ENCODE measurements around the gene ZIC1.

The ZIC1 gene

DNA sequence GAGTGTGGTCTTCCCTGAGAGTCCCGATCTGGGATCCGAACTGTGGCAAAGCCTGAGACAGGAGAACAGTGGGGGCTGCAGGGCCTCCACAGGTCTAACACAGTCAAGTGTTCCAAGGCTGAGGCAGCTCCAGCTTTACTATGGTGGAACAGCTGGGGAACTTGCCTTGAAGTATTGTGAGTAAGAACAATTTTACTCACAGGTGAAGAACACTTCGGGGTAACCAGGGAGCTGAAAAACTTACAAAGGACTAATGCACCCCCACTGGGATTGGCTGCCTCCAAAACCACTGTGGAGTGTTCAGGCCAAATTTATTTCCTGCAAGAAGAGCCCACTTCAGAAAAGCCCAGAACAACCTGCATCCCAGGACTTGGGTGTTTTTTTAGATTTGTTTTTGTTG lies 28.2 kb upstream of the ZIC1 start:
- no peak for DNase-seq

DNA sequence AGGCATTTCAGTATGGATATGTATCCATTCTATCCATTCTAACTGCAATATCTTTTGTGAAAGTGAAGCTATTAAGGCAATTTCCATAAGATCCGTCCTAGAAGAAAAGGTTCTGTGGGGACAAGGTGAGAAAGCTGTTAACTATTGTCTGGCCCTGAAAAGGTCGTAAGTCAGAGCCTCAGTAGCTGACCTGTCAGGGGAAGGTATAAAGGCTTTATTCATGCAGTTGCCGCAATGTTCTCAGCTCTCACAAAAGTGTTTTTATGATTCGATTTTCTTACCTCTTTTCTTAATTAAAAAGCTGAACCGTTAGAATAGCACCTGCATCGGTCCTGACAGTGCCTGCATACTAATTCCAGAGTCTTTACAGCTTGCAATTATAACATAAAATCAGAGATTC lies 27.6 kb upstream of the ZIC1 start:
- no peak for DNase-seq

DNA sequence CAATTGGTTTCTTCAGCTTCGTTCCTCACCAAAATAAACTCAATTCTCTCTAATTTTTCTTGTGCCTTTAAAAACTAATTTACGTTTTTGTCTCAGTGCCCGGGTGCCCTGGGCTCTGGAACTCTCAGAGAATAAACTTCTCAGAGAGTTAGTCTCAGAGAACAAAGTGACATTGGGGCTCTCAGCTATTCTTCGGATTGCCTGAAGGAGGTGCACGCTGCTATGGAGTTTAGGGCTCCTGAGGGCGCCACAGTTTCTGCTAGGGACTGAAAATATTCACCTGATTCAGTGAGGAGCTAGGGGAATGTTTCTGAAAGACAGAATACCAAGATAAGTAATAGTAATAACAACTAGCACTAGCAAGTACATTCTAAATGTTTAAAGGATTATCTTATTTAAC lies 25.5 kb upstream of the ZIC1 start:
- no peak for DNase-seq

DNA sequence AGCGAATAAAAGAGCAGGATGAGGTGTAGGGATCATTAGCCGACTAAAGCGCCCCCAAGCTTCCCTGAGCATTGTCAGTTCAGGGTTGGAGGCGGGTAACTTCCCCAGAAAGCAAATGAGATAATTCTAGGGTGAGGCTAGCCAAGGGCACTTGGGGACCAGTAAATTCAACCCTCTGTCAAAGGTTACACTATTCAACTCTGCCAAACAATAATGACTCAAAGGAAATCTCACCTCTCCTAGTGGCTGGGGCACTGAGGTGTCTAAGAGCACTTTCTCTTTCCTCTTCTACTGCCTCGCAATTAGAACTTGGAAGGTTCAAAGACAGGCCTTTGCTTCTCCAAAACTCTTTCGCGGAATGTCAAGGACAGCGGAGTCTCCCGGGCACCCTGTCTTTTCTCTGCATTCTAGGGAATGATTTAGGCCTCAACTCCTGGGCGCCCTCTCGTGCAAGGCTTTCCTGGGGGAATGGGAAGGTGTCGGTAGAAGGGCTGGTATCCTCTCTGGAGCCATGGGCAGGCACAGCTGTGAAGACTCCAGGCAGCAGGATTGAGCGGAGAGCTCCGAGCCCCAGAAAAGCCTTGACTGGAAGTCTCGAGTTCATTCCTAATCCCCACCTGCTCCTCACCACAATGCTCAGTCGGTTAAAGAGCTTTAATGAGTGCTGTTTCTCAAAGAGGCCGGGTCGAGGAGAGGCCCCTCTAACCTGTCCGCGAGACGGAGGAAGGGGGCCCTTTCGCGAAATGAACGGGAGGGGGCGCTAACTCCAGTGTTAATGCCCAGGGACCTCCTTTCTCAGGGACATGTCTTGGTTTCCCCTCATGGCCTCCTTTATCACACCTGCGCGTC lies 24.7 kb upstream of the ZIC1 start:
- DNase-seq, result no peak

DNA sequence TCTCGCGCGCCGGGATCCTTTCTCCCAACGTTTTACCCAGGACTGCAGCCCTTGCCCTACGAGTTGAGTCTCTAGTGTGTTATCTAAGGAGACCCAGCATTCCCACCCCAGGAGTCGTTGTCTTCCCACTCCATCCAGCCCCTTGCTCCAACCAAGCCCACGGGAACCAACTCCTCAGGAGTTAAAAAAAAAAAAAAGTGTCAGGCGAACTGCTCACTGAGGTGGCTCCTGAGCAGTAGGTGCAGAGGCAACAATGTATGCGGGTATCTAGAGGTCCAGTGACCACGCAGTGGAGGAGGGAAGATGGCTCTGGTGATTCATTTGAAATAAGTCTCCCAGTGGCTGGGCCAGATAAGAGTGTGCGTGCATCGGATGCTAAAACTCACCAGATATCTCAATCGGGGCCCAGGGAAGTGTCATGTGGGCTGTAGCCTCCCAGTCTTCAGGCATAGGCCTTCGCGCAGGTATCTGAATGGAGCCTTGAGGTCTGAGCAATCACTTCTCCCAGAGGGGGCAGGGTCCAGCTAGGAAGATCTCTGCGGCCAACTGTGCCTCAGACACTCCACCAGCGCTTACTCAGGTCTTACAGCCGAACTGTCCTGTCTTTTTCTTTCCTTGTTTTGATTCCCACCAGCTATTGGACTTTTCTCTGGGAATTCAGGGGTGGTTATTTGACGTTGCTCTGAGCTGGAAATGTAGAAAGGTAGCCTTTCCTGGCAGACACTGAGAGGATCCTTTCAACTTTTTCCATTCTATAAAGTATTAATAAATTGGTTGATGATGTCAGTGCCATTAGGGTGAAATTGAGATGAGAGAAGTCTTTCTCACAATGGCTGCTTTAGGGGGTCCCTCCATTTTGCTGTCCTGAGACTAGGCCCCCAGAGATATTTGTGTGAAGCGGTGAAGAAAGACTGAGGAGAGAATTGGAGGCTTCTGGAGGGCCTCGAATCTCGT lies 23.8 kb upstream of the ZIC1 start:
- DNase-seq, result no peak

DNA sequence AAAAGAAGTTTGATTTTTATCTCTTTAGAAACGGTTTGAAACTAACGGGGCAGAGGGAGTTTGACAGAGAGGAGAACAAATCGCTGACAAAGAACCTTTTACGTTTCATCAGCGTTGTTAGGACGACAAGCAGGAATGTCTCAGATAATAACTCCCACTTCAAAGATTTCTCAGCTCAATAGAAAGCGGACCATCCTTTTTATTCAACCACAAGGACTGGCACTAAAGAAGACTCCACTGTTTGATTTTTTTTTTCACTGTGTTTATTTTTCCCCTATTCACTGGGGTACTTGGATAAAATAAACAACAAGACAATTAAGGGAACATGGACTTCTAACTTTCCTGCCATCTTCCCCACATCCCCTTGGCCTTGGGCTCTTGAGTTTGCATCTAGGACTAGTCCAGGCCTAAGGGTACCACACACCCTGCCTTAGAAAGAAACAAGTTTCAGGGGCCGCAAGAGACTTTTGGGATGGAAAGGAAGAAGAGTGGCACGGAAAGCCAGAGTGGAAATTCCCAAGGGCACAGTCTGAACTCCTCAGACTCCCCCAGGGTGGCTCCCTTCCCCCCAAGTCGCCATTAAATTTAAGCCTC lies 21.8 kb upstream of the ZIC1 start:
- DNase-seq, result no peak

DNA sequence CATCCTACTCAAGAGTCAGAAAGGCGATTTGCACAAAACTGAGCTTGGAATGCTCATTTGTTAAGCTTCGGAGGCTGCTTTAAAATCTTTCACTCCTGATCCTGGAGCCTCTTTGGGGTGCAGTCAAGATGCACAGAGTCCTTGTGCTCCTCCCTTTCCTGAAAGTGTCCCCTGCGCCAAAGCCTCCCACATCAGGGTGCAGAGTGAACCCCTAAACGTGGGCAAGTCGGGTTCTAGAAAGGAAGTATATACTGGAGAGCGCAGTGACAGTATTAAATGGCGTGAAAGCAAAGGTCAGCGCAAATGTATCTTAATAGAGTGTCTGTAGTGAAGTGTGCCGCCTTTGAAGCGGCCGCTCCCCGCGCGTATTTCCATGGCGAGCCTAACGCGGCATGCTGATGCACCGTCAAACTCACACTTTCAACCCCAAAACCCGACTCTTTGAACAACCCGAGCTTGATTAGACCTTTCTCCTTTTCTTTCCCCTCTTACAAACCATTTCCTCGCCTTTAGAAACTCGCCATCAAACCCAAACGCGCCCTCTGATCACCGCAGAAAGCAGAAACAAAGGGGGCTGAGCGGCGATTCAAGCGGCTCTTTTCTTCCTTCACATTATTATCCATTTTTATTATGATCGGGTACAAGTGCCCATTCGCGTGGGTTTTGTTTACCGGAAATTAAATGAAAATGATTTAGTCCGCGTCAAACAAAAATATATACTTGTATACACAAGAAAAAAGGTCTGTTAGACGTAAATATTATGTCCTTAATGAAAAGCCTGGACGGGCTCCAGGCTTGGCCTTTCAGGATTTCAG lies 21.1 kb upstream of the ZIC1 start:
- DNase-seq, result no peak

DNA sequence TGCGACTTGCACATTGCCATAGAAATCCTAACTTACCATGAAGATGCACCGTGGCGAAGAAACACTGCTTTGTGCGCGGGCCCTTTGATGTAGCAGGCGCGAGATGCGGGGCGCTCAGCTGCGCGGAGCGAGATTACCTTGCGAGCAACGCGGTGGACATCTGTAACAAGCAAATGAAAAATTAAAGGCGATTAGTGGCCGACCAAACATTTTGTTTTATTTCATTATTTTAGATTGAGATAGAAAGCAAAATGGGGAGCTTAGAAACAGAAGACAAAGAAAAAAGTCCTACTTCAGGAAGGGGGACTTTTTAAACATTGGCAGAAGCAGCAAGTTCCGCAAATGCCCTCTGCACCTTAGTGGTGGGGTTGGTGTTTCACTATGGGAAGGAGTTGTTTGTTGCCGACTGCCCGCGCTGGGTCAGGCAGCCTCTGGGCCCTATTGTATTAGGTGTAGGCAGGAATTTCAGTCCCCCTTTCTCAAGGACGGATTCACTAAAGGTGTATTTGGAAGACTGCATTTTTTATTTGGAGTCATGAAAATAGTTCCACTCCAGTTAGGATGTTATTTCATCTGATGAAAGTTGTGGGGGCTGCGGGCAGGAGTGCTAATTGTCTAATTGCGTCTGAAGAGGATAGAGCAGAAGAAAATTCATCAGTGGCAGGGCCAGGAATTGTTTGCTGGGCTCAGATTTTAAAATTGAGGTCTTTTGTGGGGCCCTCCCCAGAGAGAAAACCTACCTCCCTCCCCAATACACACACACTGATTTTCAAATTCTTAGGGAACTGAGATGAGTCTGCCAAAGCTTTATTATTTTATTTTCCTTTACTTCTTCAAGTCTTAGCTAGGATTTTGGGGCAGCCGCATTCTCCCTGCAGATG lies 20.2 kb upstream of the ZIC1 start:
- no peak for DNase-seq

DNA sequence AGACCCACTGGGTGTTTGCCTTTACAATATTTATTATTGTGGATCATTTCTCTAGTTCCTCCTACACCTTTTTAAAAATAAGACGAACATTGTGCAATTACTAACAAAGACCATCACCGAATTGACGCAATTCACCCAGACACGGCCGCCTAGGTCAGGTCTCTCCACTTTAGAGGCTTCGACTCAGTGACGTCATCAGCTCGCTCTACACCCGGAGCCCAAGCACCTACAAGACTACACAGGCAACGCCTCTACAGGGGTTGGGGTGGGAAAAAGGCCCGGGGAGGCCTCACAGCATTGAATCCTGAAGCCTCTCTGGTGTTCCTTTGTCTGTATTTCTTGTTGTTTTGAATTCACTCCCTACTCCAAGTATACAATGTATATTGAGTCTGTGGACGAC lies 19.4 kb upstream of the ZIC1 start:
- no peak for DNase-seq

DNA sequence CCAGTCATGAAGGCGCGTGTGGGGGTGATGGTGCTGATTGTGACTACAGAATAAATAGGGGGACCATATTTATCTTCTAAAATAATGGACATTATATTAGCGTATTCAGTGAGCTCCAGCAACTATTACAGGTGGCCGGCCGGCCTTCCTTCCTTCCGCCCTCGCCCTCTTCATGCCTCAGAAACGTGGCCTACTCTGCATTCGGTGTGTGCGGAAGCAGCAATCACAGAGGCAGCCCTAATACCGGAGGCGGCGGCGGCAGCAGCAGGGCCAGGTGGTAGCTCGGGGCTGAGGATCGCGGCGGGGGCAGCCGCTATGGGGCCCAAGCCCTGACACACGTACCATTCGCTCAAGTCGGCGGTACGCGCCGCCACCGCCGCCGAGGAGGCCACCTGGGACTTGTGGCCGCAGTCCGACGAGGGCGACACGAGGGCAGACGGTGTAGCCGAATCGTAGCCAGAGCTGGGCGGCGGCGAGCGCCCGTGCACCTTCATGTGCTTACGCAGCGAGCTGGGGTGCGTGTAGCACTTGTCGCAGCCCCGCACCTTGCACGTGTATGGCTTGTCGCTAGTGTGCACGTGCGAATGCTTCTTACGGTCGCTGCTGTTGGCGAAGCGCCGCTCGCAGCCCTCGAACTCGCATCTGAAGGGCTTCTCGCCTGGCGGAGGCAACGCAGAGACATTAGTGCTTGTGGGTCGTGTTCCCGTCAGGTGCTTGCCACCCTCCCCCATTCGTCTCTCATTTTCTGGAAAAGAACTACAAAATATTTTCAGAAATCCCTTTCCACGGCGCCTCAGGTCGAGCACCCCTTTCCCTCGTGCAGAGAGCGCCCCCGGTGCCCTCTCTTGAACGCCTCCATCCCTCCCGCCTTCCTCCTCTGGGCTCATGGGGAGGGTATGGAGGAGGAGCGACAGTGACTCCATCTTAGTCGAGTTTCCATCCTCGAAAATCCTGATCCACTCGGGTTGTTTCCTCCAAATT lies 18.3 kb upstream of the ZIC1 start:
- no peak for DNase-seq

DNA sequence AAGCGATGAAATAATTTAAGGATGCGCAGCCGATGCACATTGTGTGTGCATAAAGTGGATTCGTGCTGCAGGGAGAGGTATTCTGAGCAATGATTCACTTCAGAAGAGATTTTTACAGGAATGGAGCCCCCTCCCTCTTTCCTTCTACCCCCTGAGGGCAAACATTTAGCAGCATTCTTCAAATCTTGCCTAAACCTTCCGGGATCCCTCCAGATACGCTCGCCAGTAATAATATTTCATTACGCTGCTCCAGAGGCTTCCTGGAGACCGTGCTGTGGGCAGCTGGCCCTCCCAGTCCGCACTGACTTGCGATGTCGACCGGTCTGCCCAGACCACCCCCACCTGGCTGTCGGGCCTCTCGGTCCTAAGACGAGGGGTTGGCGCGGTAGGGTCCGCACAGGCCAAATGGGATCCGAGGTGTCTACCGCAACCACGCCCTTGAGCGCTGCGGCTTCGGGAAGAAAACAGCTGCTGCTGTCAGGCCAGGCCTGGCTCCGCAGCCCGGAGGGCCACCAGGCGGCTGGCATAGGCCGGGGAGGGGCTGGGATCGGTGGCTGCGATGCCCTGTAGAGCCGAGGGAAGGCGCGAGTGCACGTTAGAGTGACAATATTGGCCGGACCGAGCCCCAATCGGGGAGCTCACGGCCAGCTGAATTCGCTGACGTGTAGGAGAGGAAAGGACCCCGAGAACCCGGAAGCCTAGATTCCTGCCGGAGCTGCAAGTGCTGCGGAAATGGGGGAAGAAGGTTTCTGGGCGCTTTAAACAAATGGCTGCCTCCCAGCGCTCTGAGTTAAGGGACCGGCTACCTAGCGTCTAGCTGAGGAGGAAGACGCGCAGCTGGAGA lies 17.2 kb upstream of the ZIC1 start:
- no peak for DNase-seq

DNA sequence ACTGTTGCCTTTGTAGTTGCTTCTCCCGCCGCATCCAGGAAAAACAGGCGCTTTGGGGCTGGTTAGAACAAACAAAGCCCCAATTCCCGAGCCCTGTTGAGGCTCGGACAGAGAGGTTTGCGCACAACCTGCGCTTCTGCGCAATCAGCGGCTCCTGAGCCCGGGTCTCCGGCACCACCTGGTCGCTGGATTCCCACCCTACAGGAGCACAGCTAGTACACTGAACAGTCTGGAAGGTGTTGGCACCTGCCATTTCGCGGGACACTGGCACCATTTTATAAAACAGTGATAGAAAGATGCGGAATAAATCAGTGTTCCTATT lies 16.6 kb upstream of the ZIC1 start:
- no peak for DNase-seq

DNA sequence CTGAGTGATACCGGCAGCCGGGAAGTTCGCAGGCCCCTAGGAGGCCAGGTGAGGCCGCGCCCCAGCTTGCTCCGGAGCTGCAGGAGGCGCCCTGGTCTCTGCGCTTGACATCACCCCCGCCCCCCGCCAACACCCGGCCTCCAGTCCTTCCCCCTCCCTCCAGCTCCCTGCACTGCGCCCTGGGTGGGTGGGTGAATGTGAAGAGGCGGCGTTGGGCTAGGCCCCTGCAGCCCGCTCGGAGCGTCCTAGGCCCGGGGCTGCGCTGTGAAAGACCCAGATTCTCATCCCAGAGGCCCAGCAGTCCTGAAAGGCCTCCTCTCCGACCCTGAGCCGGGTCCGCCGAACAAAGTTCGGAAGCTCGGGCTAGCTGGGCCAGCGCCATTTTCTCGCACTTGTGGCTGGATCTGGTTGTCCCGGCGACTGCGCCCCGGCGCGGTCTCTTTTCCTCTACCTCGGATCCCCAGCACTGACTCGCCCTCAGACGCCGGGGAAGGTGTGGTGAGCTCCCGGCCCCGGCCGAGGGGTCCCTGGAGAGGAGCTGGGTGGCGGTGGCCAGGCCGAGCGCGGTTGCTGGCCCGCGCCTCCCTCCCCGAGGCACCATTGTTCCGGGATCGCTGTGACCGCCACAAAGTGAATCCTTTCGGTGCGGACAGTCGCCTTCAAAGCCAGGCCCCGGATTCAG lies 15.8 kb upstream of the ZIC1 start:
- no peak for DNase-seq

DNA sequence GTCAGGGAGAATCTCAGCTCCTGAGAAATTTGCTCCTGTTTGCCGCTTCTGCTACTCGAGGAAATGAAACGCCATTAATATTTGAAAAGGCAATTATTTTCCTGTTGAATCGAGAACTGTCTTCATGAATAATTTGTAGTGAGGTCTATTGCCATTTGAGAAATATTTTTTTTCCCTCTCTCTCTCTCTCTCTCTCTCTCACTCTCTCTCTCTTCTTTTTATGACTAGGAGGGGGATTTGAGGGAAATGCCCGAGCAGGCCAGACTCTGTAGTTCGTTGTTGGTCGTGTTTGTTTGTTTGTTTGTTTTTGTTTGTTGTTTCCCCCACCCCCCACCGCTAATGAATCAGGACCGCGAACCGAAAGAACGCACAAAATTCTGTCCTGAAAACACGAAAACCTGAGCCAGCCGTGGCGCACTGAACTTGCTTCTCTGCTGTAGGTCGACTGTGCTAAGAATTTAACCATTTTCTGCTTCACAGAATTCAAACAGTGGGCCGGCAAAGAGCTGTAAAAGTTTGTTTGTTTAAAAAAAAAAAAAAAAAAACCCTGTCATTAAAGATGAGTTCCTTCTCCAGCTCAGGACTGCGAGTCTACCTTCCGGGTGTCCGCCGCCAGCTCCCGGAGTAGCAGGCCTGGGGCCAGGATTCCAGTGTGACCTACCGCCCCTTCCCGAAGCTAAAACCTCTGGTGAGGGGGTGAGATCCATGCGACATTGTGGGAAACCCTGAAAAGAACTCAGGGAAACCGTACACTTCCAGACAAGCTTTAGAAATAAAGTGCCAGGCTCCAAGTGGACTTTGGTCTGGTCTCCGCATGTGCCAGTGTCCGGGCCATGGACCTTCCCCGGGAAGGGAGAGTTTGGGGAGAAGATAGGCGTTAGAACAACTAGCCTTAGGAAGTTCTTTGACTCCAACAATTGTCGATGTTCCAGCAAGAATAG lies 15.0 kb upstream of the ZIC1 start:
- no peak for DNase-seq

DNA sequence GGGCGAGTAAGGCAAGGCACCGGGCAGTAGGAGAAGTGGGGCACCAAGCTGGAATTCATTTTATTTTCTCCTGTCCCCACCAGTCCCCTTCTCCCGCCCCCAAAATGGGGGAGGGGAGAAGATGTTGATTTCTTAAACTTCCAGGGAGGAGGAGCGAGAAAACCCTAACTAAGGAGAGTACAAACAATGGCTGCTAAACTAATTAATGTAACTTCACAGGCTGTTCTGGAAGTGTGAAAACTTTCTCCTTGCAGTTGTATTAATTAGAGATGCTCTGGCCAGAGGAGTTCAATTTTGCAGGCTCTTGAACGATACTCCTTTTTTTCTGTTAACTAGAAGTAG lies 14.3 kb upstream of the ZIC1 start:
- DNase-seq, result no peak

DNA sequence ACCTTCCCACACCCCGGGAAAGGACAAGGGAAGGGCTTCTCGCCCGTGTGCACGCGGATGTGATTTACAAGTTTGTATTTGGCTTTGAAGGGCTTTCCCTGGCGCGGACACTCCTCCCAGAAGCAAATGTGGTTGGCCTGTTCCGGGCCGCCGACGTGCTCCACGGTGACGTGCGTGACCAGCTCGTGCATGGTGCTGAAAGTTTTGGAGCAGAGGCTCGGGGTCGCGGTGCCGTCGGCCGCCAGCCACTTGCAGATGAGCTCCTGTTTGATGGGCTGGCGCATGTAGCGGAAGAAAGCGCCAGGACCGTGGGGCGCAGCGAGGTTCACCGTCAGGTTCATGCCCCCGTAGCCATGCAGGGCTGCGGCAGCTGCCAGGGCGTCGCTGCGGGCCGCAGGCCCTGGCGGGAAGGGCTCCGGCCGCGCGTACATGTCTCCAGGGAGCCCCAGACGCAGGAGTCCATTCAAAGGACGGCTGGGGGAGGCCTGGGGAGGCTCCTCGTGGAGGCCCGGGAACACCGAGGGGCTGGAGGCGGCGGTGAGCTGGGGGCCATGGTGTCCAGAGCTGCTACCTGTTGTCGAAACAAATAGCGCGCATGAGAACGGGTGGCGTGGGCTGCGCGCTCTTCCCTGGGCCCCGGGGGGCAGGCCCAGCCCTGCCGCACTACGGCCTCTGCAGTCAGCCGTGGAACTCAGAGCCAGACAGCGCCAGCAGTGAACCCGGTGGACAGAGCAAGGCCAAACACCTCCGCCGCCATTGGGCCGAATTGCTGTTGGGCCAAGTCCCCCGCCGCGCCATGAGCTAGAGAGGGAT lies 13.1 kb upstream of the ZIC1 start:
- DNase-seq, result no peak

DNA sequence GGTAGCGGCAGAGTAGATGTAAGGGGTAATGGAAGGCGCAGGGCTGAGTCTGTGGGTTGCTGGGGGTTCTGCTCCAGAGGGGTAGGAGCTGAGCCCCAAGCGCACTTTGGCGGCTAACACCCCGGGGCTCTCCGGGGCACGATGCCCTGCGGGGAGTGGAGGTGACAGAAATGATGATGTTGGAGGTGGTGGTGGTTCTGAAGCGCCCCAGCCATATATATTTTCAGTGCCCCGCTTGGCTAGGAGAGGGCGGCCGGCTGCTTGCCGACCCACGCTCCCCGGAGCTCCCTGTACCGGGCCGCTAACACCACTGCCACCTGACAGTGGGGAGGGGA lies 12.5 kb upstream of the ZIC1 start:
- DNase-seq, result no peak
